GM21423 (cell line): ENCODE results near the gene NAV2.

Experiments used
- ATAC-seq: cut with Tn5 transposase; IDR thresholded peaks from one replicate; pipeline ENCODE4 v1.9.1; 2021; ENCODE audit warnings: mild to moderate bottlenecking, moderate library complexity; ENCODE audit not compliant: unreplicated experiment

NAV2 gene

GRCh38 chr11:20161923-20162744, 449.5 kb downstream of the NAV2 start:
- ATAC-seq = no peak

DNA sequence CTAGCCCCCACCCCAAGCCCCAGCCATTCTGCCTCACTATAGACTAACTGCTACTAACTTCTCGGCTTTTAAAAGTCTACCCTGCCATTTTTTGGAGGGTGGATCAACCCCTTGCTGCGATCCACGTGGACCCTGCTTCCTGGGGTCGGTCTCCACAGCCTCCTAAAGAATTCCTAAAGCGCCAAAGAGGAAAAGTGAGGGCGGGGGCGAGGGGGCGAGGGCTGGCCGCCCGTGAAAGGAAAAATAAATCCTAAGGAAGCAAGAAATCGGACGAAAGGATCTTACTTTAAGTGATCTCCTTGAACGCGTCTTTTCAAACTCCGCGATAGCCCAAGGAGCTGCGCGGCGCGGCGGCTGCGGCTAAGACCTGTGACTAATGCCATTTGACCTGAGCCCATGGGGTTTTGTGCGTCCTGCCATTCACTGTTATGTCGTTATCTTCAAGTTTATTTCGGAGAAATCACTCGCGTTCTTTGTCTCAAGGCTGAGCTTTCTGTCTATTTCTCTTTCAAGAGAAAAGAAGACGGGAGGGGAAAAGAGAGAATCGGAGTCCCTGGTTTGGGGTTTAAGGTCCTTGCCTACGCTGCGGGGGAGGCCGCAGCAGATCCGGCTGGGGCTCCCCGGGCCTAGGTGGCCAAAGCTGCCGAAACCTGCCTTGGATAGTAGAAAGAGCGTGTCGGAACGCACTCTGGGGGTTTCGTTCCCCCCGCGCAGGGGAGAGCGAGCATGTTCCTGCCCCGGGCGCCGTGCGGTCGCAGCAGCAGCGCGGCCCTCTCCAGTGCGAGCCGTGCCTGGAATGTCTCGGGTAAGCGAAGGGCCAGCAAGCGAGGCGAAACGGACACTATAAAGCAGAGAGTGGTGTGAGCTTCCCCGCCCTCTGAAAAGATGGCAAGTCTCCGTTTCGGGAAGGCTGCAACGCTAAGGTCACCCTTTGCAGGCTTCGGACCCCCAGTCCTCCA, 450.5 kb downstream of the NAV2 start:
- no peak for ATAC-seq

GRCh38 chr11:20163783-20164481, 451.3 kb downstream of the NAV2 start:
- no peak for ATAC-seq
